GM12892 (cell line): Measurements from ENCODE around the gene VWA1.

Experiments
- DNase-seq: peaks from one replicate; pipeline ENCODE4 v3.0.0; 2011; ENCODE audit not compliant: insufficient read length
- FAIRE-seq: peaks from 2 replicates; lab custom pipeline; 2011; peaks lifted over from hg19 to GRCh38; lab: Jason Lieb, UNC
- POLR2A ChIP-seq: IDR thresholded peaks from 2 replicates; pipeline ENCODE4 v1.6.1; 2011; ENCODE audit warnings: low read depth, low read length, control low read depth
- POLR2AphosphoS5 ChIP-seq: IDR thresholded peaks from 2 replicates; pipeline ENCODE4 v1.6.1; 2011; ENCODE audit warnings: low read depth, low read length, control low read depth
- TAF1 ChIP-seq: IDR thresholded peaks from 2 replicates; pipeline ENCODE4 v1.6.1; 2011; ENCODE audit warnings: low read depth, mild to moderate bottlenecking, control low read depth, low read length, borderline replicate concordance

Gene VWA1

GRCh38 chr1:1420654-1421141 lies 14.8 kb upstream of the VWA1 start:
- DNase-seq (no peak), FAIRE-seq (no peak)
- TF ChIP-seq TAF1 (no peak), POLR2A (no peak), POLR2AphosphoS5 (no peak)

- TF ChIP-seq POLR2AphosphoS5 (no peak), POLR2A (no peak), TAF1 (no peak)
- FAIRE-seq (no peak), DNase-seq (no peak)
Measured at GRCh38 chr1:1421147-1421906, 14.2 kb upstream of the VWA1 start, which contains the start of gene ANKRD65. ANKRD65 (minus strand) TSS chr1:1421276; CDS start chr1:1421005, 271 bp downstream.

DNA sequence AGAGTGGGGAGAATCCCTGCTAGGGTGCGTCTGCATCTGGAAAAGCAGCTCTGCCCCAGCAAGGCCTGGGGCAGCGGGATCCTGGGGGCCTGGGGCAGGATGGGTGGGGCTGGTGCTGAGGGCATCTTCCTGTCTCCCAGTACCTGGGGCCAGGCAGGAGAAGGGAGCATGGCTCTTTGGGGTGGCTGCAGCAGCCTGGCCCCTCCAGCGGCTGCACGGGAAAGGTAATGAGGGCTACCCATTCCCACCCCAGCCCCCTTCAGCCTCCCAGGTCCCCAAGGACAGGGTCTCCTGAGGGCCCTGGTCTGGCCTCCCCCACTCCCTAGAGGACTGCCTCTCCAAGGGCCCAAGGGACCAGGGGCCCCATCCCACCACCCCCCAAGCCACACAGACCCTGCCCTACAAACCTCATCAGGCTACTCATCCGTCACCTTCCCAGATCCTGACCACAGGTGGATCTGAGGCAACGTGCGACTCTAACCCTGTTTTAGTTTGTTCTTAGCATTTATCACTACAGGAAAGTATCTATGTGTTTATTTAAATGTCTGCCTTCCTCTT lies 13.5 kb upstream of the VWA1 start:
- no peak for TF ChIP-seq POLR2A
- TF ChIP-seq TAF1: no peak
- no peak for TF ChIP-seq POLR2AphosphoS5
- DNase-seq (no peak), FAIRE-seq (no peak)

GRCh38 chr1:1422465-1423244 lies 12.8 kb upstream of the VWA1 start:
- DNase-seq (no peak), FAIRE-seq (peak; percentile 78)
- TF ChIP-seq TAF1 (no peak), POLR2AphosphoS5 (no peak), POLR2A (no peak)

GRCh38 chr1:1423245-1423597 lies 12.3 kb upstream of the VWA1 start:
- no peak for DNase-seq
- no peak for FAIRE-seq
- TF ChIP-seq POLR2AphosphoS5: no peak
- TF ChIP-seq POLR2A: no peak
- no peak for TF ChIP-seq TAF1

- no peak for TF ChIP-seq POLR2AphosphoS5
- no peak for TF ChIP-seq POLR2A
- TF ChIP-seq TAF1: no peak
- FAIRE-seq (no peak), DNase-seq (no peak)
Measured at GRCh38 chr1:1424707-1425106, 10.8 kb upstream of the VWA1 start.

DNA sequence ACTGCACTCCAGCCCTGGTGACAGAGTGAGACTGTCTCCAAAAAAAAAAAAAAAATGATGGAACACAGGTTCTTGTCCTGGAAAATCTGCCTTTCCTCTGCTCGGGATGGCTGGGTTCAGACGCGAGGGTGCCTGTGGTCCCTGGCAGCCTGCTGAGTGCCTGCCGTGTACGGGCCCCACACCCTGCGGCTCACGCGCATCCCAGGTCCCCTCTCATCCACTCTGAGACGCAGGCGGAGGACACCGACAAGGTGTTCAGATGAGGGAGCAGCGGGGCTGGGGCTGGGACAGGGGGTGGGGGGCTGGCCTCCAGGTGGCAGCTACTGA lies 10.1 kb upstream of the VWA1 start:
- TF ChIP-seq POLR2AphosphoS5: no peak
- TF ChIP-seq POLR2A: no peak
- no peak for TF ChIP-seq TAF1
- DNase-seq (no peak), FAIRE-seq (no peak)

DNA sequence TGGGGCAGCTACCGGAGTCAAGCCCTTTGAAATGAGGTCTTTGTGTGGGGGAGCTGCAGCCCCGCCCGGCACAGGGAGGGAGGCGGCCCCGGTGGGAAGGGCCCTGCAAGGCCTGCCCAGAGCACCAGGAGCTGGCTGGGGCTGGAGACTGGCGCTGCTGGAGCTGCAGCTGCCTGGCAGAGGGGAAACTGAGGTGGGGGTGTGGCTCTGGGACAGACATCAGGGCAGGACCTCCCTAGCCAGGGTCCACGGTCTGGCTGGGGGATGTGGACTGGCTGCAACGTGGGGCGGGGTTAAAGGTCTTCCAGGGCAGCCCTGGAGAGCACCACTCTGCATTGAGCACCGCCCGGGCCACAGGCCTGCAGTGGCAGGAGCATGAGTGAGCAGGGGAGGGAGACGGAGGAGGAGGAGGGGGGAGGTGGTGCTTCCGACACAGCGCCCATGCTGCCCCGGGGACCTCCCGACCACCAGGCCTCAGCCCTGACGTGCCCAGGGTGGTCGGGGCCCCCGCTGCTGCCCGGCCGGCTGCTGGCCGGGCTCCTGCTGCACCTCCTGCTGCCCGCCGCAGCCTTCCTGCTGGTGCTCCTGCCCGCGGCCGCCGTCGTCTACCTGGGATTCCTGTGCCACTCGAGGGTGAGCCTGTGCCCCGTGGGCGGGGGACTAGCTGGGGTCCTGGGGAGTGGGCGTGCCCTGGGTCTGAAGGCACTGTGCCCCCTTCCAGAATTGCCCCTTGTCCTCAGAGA lies 9.6 kb upstream of the VWA1 start:
- DNase-seq: peak; percentile 33
- TF ChIP-seq TAF1 (no peak), POLR2AphosphoS5 (no peak), POLR2A (no peak)
- FAIRE-seq: no peak

DNA sequence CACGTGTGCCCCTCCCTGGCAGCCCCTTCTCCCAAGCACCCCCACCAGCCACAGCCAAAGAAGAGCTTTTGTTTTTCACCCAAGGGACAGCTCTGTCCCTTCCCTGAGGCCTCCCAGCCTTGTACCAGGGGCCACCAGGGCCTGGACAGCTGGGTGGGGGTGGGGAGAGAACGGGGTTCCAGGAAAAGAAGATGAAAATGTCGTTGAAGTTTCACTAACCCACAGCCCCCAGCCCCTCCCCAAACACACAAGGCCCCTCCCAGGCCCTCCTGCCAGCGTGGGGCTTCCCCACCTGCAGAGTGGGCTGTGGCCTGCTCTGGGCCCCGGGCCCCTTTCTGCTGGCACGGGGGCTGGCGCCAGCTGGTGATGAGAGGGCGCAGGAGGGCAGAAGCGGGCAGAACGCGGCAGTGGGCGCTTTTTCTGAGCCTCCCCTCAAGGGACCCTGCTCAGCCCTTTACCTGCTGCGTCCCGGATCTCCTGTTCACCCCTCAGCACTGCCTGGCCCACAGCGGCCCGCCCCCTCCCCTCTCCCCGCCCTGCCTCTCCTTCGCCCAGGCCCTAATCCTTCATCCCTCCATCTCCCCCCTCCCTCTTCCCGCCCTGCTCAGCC lies 8.9 kb upstream of the VWA1 start:
- FAIRE-seq (no peak), DNase-seq (peak; percentile 33)
- TF ChIP-seq POLR2A (no peak), POLR2AphosphoS5 (no peak), TAF1 (no peak)

- no peak for TF ChIP-seq TAF1
- no peak for TF ChIP-seq POLR2A
- no peak for TF ChIP-seq POLR2AphosphoS5
- peak; percentile 44 for DNase-seq
Measured at GRCh38 chr1:1427106-1427819, 8.2 kb upstream of the VWA1 start.

GRCh38 chr1:1427820-1428148 lies 7.7 kb upstream of the VWA1 start:
- no peak for TF ChIP-seq POLR2A
- no peak for TF ChIP-seq POLR2AphosphoS5
- no peak for TF ChIP-seq TAF1
- no peak for FAIRE-seq
- no peak for DNase-seq

More at GRCh38 chr1:1427106-1427819, 8.2 kb upstream of the VWA1 start:
- peak; percentile 64 for FAIRE-seq
